GM18526 (cell line): ENCODE data around the gene SPIRE2.

ENCODE experiments used
- POLR2A ChIP-seq: IDR thresholded peaks from 3 replicates; pipeline ENCODE4 v1.6.1; 2011; ENCODE audit not compliant: insufficient read length; ENCODE audit errors: extremely low read depth

SPIRE2 gene

GRCh38 chr16:89855301-89855945 lies 27.1 kb downstream of the SPIRE2 start:
- TF ChIP-seq POLR2A, result no peak

GRCh38 chr16:89855986-89856385 lies 27.7 kb downstream of the SPIRE2 start:
- TF ChIP-seq POLR2A, result no peak

DNA sequence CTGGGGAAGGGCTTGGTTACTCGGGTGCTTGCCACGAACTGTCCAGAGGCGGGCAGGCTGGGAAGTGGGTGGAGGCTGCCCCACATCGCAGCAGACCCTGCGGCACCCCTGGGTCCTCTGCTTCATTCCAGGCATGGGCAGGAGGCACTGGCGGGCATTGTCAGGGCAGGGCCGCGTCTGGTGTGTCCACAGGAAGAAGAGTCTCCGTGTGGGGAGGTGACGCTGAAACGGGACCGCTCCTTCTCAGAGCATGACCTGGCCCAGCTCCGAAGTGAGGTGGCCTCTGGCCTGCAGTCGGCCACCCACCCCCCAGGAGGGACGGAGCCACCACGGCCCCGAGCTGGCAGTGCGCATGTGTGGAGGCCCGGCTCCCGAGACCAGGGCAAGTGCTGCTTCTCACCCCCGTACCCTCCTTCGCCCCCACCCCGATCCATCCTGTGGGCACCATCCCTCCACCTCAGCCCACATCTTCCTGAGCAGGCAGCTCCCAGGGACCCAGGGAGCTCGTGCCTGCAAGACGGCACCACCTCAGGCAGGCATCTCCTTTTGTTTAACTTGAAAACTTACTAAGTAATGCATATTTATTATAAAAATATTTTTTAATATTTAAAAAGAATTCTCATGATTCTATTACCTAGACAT lies 30.8 kb downstream of the SPIRE2 start:
- no peak for TF ChIP-seq POLR2A

GRCh38 chr16:89859615-89860007 lies 31.3 kb downstream of the SPIRE2 start:
- no peak for TF ChIP-seq POLR2A

- TF ChIP-seq POLR2A, result no peak
These were observed 32.6 kb downstream of the SPIRE2 start for GRCh38 chr16:89860747-89861304.

- TF ChIP-seq POLR2A, result no peak
These were observed 33.4 kb downstream of the SPIRE2 start for GRCh38 chr16:89861648-89862047.

GRCh38 chr16:89862732-89863131 lies 34.5 kb downstream of the SPIRE2 start:
- no peak for TF ChIP-seq POLR2A

- TF ChIP-seq POLR2A, result peak; percentile 16
These were observed 35.7 kb downstream of the SPIRE2 start for GRCh38 chr16:89863741-89864526.

- no peak for TF ChIP-seq POLR2A
These were observed 36.2 kb downstream of the SPIRE2 start for GRCh38 chr16:89864527-89864820.

DNA sequence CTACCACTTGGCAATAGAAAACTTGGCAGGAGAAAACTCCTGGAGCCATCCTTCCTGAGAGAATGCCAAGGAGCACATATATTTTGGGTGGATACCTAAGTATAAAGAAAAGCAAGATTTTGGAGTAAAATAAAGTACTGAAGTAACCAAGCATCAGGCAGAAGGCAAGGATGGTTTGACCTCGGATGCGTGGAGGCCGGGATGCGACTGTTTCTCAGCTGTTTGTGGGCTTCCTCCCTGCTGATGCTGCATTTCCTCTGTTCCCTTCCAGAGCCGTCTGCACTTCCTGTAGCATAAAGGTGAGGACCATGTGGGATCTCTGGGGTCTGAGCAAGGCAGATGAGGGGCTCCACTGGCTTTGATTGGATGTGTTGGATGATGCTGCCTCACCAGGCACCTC lies 39.6 kb downstream of the SPIRE2 start:
- no peak for TF ChIP-seq POLR2A

DNA sequence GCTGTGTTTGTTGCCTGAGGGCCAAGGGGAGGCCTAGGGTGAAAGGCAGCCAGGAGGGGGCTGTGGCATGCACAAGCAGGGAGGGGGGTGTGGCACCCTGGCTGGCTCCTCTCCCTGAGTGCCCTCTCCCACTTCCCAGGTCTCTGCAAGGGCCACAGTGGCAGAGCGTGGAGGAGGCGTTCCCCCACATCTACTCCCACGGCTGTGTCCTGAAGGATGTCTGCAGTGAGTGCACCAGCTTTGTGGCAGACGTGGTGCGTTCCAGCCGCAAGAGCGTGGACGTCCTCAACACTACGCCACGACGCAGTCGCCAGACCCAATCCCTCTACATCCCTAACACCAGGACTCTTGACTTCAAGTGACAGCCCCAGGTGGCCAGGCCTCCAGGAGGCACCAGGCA lies 41.6 kb downstream of the SPIRE2 start:
- TF ChIP-seq POLR2A, result no peak

DNA sequence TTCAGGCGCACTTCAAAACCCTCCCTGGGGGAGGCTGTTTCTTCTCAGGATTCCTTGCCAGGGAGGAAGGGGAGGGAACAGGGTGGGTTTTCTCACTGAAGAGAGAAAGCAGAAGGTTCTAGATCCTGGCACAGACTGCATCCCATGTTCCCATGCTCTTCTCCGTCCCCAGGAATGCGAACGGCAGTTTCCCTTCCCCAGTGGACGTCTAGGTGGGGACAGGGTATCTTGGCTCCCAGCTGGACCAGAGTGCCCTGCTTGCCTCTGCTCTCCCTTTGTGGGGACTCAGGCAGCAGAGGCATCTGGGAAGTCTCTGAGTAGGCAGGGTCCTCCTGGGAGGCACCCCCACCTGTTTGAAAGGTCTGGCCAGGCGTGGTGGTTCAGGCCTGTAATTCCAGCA lies 42.2 kb downstream of the SPIRE2 start:
- TF ChIP-seq POLR2A, result no peak

GRCh38 chr16:89871895-89872294 lies 43.6 kb downstream of the SPIRE2 start:
- TF ChIP-seq POLR2A, result no peak

DNA sequence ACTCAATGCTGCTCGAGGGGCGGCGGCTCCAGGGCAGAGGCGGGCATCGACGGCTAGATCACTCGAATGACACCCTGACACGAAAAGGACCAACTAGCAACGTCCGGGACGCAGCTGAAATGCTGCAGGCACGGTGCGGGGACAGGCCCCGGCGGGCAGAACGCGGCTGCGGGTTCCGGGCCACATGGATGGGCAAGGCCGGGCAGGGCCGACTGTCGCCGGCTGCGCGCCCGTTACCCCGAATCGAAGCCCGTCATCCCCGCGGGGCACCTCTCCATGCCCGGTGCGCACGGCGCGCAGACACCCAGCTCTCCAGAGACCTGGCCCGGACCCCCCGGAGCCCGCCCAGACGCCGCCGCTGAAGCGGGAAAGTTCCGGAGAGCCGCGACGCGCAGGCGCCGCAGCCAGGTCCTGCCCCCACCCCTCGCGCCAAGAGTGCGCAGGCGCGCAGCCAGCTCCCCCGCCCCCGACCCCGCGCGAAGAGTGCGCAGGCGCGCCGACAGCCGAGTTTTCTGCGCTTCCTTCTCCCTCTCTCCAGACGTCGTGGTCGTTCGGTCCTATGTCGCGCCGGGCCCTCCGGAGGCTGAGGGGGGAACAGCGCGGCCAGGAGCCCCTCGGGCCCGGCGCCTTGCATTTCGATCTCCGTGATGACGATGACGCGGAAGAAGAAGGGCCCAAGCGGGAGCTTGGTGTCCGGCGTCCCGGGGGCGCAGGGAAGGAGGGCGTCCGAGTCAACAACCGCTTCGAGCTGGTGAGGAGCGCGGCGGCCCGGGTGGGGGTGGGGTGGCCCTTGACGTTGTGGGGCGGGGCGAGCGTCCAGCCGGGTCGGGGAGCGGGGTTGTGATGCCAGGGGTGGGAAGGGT lies 45.1 kb downstream of the SPIRE2 start, which contains the start of gene TCF25:
TCF25 (plus strand) TSS at position 484 of the 863 bp plus-strand sequence; CDS start at position 560, 76 bp downstream.
- TF ChIP-seq POLR2A, result peak; percentile 90
